Stimulated activated CD8-positive, alpha-beta memory T cell treated with anti-CD3 and anti-CD28 coated beads, Interleukin-15, amount 100 ng/mL, for 48 hours (primary cell): ENCODE data around the gene MCF2L.

Experiments
- DNase-seq, 2 donors: peaks; one replicate each; pipeline ENCODE4 v3.0.0-alpha.2; 2020; ENCODE audit warnings: low read depth in 2 of 2

Gene MCF2L

DNA sequence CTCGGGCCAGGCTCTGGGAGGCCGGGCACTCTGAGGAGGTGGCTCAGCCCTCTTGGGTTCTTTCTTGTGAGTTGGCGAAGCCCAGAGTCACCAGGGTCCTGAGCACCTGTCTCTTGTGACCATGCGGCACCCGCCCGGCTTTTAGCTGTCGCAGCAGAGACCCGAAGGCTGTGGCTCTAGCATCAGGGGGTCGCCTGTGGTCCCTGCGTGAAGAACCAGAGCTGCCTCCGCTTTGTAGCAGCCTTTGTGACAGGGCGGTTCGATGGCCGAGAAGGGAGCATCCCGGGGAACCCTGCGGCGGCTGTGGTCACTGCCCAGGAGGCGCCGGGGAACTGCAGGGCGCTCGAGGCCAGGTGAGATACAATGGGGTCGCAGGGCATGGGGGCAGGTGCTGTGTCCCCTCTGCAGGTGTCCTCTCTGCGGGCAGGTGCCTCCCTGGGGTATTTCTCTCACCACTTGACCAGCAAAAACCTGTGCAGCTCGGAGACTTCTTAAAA lies 10.4 kb downstream of the MCF2L start:
- DNase-seq: no peak

DNA sequence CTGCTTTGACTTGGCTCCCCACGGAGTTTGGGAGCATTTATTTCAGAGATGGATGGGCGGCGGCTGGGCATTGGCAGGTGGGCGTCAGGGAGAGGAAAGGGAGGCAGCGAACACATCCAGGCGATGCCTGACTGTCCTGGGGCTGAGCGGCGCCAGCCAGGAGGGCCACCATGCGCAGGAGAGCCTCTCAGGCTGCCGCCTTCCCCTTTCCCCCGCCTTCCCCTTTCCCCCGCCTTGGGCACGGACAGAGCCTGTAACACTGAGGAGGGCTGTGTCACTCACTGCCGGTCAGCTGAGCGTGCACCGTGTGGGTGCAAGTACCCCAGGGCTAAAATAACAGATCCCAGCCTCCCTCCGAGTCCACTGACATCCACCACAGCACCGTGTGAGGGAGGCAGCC lies 11.4 kb downstream of the MCF2L start:
- DNase-seq: no peak

DNA sequence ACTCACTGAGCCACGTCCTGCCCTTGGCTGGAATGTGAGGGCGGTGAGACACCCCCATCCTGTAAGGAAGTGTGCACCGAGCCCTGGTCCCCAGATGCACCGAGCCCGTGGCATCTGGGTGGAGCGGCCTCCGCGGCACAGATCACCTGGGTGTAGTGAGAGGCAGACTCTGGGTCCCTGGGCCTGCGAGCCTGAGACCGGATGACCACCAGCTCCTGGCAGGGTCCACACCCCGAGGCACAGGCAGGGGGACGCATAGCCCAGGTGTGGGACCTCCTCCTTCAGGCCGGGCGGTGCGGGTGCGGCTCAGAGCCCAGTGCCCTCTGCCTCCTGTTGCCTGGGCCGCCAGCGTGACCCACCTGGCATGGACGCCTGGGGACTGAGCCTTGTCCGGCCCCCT lies 12.4 kb downstream of the MCF2L start:
- DNase-seq: no peak

- no peak for DNase-seq
These were observed 13.4 kb downstream of the MCF2L start for GRCh38 chr13:112982281-112983041.

DNA sequence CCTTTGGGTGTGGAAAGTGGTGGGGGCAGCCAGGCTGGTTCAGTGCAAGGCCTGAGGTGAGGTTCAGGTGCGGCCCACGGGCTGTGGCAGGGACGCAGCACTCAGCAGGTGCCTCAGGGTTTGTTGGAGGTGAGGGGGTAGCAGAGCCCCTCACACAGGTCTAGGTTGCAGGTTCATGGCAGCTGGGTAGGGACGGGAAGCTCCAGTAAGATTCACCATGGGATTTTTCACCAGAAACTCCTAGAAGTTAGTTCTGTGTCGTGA lies 14.0 kb downstream of the MCF2L start:
- DNase-seq: no peak

GRCh38 chr13:112983428-112984196 lies 14.6 kb downstream of the MCF2L start:
- no peak for DNase-seq

DNA sequence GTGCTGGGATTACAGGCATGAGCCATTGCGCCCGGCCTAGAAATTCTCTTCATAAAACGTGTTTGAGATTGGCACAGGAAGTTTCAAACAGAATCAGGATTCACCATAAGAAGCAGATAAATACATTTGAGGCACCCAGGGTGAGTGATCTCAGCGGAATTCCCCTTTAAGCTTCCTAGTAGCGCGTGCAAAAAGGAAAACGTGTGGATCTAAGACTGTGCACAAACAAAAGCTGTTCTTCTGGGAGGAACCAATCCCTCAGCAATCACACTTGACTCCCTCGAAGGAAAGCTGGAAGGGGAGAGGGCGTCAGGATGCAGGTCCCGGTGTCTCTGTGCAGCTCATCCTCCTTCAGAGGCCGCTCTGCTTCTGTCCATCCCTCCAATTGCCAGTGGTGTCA lies 15.5 kb downstream of the MCF2L start:
- DNase-seq: no peak

GRCh38 chr13:112984954-112985802 lies 16.2 kb downstream of the MCF2L start:
- no peak for DNase-seq

DNA sequence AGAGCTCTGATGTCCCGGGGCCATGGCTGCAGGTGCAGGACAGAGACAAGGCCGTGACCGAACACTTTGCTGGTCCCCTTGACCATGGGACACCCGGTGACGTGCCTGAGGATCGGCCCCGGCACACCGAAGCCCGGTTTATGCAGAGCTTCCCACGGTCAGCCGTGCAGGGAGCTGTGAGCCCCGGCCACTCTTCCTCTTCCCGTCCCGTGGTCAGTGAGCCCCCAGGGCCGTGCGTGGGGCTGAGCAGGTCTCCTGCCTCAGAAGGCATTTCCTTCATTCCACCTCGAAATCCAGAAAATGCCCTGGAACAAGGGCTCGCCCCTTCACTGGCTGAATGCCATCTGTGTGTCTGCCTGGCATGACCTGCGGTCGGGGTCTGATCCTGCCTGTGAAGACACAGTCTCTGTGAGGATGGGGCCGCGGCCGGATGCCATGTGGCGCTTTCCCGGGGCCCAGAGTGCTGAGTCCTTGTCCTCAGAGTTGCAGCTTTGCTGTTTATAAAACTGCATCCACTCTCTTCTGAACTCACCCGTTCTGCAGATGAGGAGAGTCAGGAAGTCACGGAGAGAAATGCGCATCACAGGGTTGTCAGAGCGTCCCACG lies 16.9 kb downstream of the MCF2L start:
- no peak for DNase-seq

DNA sequence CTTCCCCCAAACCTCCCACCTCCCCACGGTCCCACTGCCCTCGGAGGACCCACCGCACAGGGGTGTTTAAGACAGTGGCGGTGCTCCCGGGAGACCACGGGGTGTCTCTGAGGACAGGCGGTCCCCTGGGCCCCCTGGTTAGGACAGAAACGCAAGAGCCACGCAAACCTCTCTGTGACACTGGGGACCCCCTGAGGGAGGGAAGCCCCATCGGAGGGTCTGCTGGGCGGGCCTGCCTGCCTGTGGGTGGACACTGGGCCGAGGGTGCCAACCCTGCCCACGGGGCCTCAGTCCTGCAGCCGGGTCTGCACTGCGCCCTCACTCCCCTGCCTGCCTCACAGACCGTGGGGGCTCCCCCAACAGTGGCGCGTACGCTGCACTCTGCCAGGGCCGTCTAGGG lies 17.5 kb downstream of the MCF2L start:
- no peak for DNase-seq

- no peak for DNase-seq
These were observed 18.1 kb downstream of the MCF2L start for GRCh38 chr13:112986946-112987681.

DNA sequence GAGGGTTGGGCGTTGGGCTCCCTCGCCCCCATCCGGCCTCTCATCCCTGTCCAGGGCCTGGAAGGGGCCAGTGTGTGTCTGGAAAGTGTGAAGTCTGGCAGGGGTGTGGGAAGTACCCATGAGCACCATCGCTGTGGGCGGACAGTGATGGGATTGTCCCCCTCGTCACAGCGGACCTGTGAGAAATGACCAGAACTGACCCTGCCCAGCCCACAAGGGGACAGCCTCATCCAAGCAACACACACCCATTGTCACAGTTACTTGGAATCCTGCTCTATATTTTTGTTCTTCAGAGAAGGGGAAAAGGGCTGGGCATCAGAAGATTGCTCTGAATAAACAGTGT lies 18.6 kb downstream of the MCF2L start:
- DNase-seq: no peak

DNA sequence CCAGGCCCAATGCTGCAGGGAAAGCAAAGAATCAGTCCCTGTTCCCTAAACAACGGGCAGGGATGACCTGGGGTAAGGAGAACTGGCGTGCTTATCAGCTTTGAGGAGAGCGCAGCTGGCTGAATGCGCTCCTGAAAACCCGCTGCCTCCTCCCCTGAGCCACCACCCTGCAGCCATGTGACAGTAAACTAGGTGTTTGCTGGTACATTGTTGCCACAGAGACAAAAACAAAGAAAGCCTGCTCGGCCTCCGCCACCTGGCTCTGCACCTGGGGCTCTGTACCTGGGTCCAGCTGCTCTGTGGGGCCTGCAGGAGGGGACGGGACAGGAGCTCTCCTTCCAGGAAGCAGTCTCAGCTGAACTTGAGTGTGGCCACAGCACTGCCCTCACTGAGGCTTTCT lies 21.8 kb downstream of the MCF2L start:
- DNase-seq: no peak

- DNase-seq: no peak
These were observed 22.6 kb downstream of the MCF2L start for GRCh38 chr13:112991609-112992008.

GRCh38 chr13:112992931-112993680 lies 24.1 kb downstream of the MCF2L start:
- no peak for DNase-seq

DNA sequence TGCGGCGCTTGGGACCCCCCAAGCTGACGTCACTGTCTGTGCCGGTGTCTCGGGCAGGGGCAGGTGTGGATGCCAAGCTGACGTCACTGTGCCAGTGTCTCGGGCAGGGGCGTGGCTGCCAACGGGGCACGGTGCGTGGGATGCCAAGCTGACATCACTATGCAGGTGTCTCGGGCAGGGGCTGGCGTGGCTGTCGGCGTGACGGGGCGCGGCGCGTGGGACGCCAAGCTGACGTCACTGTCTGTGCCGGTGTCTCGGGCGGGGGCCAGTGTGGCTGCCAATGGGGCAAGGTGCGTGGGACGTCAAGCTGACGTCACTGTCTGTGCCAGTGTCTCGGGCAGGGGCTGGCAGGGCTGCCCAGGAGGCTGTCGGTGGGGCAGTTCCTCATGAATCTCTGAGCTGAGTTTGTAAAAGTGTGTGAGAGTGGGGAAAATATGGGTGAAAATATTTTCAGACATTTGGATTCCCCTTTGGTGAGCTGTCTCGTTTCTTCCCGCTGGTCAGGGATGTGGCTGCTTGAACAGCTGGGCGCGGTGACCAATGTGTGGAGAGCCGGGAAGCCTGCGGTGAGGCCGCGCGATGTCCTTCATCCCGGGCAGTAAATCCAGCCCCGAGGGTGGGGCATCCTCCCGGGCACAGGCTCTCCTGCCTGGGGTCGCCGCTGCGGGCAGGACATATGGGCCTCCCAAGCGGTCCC lies 25.2 kb downstream of the MCF2L start:
- DNase-seq: no peak

DNA sequence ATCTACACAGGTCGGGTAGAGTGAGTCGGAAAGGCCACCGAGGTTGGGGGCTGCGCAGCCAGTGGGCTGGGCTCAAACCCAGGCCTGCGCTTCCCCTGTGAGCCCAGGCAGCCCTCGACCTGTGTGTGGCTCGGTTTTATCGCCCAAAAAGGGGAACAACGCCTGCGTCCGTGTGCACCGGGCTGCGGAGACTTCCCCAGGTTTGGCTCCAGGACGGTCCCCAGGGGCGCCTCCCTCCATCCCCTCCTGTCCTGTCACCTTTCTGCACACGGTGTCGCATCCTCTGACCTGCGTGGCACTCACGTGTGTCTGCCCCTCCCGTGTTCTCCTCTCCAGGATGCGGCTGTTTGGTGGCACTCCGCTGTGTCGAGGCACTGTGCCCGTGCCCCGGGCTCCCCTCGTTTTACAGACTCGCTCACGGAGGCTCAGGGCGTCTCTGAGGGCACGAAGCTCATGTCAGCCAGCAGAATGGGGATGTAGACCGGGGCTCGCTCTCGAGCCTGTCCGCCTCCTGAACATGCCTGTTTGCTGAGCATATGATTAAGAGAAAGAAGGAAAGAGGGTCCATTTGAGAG lies 25.9 kb downstream of the MCF2L start:
- DNase-seq: no peak

DNA sequence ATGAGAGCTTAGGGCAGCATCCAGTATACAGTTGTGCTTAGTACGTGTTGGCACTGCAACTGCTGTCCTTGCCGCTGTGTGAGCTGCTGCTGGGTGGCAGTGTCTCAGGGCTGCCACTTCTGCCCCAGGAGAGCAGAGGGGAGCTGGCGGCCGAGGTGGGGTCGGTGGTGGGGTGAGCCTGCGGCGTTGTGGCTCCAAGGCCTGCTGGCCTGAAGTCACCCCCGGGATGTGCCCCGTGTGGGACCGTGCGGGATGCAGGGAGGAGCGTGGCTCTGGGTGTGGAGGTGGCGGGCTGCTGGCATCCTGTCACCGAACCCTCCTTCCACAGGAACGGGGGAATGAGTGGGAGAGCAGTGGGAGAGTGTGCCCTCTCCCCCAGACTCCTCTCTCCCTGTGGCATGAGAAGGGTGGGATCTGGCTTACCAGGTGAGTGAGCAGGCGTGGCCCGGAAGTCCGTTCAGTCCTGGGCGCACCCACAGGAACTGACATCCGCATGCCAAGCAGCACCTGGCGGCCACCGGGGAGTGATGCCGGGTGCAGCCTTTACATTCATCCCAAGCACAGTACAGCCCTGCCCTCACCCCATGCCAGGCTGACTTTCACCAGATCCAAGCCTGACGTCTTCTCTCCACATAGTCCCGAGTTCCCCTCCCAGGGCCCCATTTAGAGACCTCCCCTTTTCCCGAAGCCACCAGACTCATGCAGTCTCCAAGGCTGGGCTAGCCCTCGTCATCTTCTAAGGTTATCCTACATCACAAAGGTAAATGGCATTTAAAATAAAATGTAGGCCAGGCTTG lies 26.6 kb downstream of the MCF2L start:
- DNase-seq: no peak

DNA sequence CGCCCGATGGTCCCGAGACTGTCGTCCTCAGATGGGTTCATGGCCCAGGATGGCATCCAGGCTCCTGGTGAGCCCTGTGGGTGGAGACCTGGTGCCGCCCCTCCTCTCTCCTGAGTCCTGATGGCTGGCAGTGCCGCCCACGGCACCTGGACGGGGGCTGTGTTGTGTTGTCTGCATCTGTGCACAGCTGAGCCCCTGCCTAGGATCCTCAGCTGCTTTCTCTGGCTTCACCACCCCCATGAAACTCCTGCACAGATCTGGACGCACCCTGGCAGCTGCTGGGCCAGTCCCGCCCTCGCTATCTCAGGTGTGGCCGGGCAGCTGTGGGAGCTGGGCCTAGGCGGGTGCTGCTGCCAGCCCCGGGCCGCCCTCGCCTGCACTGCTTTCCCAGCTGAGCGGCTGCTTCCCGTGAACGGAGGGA lies 27.7 kb downstream of the MCF2L start:
- no peak for DNase-seq
